Keratinocyte (primary cell): ENCODE results near the gene ADAM30. TPM values are rescaled to one million over a fixed set of nuclear protein-coding genes. Genes with fewer than 3 reads are reported as not detected.
"Not testable (repeated sequence)": the region's sequence is repeated elsewhere in the genome, so short reads cannot be mapped to it uniquely, and the experiment has no call there.

ENCODE experiments used
- DNase-seq: peaks from one replicate; pipeline ENCODE4 v3.0.0-alpha.2; 2011; ENCODE audit warnings: low read depth, missing footprints, low spot score
- FAIRE-seq: peaks from 2 replicates; lab custom pipeline; 2011; peaks lifted over from hg19 to GRCh38; lab: Jason Lieb, UNC
- H2AFZ ChIP-seq: 2 replicates; pipeline ENCODE4 v1.6.0; 2012; ENCODE audit warnings: low read length, control low read depth, inconsistent platforms; ENCODE audit not compliant: control insufficient read depth
- H3K27ac ChIP-seq: 2 replicates; pipeline ENCODE4 v1.5.1; 2011; ENCODE audit warnings: low read length; ENCODE audit not compliant: control insufficient read depth, insufficient read depth
- H3K27me3 ChIP-seq: 3 replicates; pipeline ENCODE4 v1.6.0; 2011; ENCODE audit warnings: low read length; ENCODE audit not compliant: control insufficient read depth, insufficient read depth; ENCODE audit errors: extremely low read depth
- H3K36me3 ChIP-seq, 2 experiments: 2 replicates in 1 of 2; 3 replicates in 1 of 2; pipeline ENCODE4 v1.5.1; 2011; ENCODE audit warnings: low read length in 2 of 2, mild to moderate bottlenecking in 1 of 2; ENCODE audit not compliant: control insufficient read depth in 2 of 2, insufficient read depth in 2 of 2; ENCODE audit errors: extremely low read depth in 1 of 2
- H3K4me1 ChIP-seq: 3 replicates; pipeline ENCODE4 v1.5.1; 2011; ENCODE audit warnings: low read length; ENCODE audit not compliant: control insufficient read depth, insufficient read depth; ENCODE audit errors: extremely low read depth
- H3K4me2 ChIP-seq: 3 replicates; pipeline ENCODE4 v1.6.0; 2011; ENCODE audit warnings: low read depth, low read length; ENCODE audit not compliant: control insufficient read depth, insufficient read depth; ENCODE audit errors: extremely low read depth
- H3K4me3 ChIP-seq, 3 experiments: fragments of 200-600 bp in 1 of 3; sonication (generic) in 1 of 3; 2 replicates in 2 of 3; 3 replicates in 1 of 3; pipeline ENCODE4 v1.5.1; 2011 to 2016; ENCODE audit warnings: low read length in 3 of 3, mild to moderate bottlenecking in 3 of 3, control low read depth in 2 of 3, inconsistent platforms in 1 of 3, low read depth in 1 of 3, mixed read lengths in 1 of 3, mixed run types in 1 of 3, moderate library complexity in 1 of 3; ENCODE audit not compliant: control insufficient read depth in 2 of 3, insufficient read depth in 2 of 3; ENCODE audit errors: extremely low read depth in 1 of 3
- H3K79me2 ChIP-seq: 2 replicates; pipeline ENCODE4 v1.6.0; 2012; ENCODE audit warnings: low read length; ENCODE audit not compliant: control insufficient read depth, insufficient read depth
- H3K9ac ChIP-seq: 3 replicates; pipeline ENCODE4 v1.6.0; 2011; ENCODE audit warnings: low read length; ENCODE audit not compliant: control insufficient read depth, insufficient read depth; ENCODE audit errors: extremely low read depth
- H3K9me1 ChIP-seq: 3 replicates; pipeline ENCODE4 v1.6.0; 2011; ENCODE audit warnings: low read length; ENCODE audit not compliant: control insufficient read depth, insufficient read depth; ENCODE audit errors: extremely low read depth
- H3K9me3 ChIP-seq: 2 replicates; pipeline ENCODE4 v1.5.1; 2012; ENCODE audit warnings: low read depth, low read length; ENCODE audit not compliant: control insufficient read depth
- H4K20me1 ChIP-seq: 3 replicates; pipeline ENCODE4 v1.6.0; 2011; ENCODE audit warnings: low read length; ENCODE audit not compliant: control insufficient read depth, insufficient read depth; ENCODE audit errors: extremely low read depth
- dilution Hi-C: fragments of 300-500 bp; cut with MboI; formaldehyde crosslinking; loops from one replicate; pipeline ENCODE4 v1.7.0; 2020; ENCODE audit warnings: low sequenced_read_pairs; ENCODE audit not compliant: extremely low pct_ligation_motif_present
- polyA plus RNA-seq, 5 experiments: library from polyadenylated mRNA; depleted of rRNA in 3 of 5; stranded (reverse) in 3 of 5; stranded (forward) in 1 of 5; unstranded in 1 of 5; fragments of >200 nt; gene quantifications; 1 replicate in 1 of 5; 2 replicates in 3 of 5; 3 replicates in 1 of 5; pipeline versions ENCODE4 v1.2.1 to v1.2.3, GENCODE V29; 2011 to 2012; ENCODE audit warnings: missing spikeins in 2 of 5, low read depth in 1 of 5, low replicate concordance in 1 of 5
- TF ChIP-seq, protein P1 (sequence below), 3 experiments: IDR thresholded peaks in 1 of 3; conservative IDR thresholded peaks in 1 of 3; optimal IDR thresholded peaks in 1 of 3; 2 replicates in 2 of 3; 3 replicates in 1 of 3; pipeline versions ENCODE3 to v1.5.1; 2011; ENCODE audit warnings: low read length in 3 of 3, mild to moderate bottlenecking in 3 of 3, moderate library complexity in 2 of 3, control low read depth in 1 of 3, inconsistent platforms in 1 of 3; ENCODE audit not compliant: insufficient read depth in 2 of 3; ENCODE audit errors: extremely low read depth in 1 of 3

ADAM30 gene
- polyA plus RNA-seq, 1 donor (not counting 4 experiments of a cell fraction or from before 2014, with no cell fraction given): not detected

DNA sequence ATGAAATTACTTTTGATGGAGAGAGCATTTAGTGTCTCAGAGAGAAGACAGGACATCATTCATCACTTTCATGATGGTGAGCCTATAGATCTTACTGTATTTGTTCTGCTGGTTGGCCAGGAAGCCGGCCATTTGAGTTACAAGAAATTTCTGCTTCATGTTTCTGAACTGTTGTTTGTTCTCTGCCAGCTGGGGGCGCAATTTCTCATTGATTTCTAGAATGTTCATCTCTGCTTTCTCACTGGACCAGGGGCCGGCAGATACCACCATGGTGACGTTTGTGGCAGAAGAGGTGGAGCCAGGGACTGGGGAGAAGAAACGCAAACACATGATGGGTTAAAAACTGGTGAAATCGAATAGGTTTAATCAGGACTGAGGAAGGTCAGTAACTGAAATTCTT, 52.1 kb downstream of the ADAM30 start:
- dilution Hi-C loops, H3K36me3 ChIP-seq, H3K4me3 ChIP-seq, H3K4me1 ChIP-seq, H3K27me3 ChIP-seq, H3K79me2 ChIP-seq, H3K27ac ChIP-seq, H3K4me2 ChIP-seq, H3K9ac ChIP-seq, H4K20me1 ChIP-seq, DNase-seq, H3K9me3 ChIP-seq, H2AFZ ChIP-seq, FAIRE-seq, H3K9me1 ChIP-seq: not testable (repeated sequence)
- TF ChIP-seq, protein P1, sequence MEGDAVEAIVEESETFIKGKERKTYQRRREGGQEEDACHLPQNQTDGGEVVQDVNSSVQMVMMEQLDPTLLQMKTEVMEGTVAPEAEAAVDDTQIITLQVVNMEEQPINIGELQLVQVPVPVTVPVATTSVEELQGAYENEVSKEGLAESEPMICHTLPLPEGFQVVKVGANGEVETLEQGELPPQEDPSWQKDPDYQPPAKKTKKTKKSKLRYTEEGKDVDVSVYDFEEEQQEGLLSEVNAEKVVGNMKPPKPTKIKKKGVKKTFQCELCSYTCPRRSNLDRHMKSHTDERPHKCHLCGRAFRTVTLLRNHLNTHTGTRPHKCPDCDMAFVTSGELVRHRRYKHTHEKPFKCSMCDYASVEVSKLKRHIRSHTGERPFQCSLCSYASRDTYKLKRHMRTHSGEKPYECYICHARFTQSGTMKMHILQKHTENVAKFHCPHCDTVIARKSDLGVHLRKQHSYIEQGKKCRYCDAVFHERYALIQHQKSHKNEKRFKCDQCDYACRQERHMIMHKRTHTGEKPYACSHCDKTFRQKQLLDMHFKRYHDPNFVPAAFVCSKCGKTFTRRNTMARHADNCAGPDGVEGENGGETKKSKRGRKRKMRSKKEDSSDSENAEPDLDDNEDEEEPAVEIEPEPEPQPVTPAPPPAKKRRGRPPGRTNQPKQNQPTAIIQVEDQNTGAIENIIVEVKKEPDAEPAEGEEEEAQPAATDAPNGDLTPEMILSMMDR (optimal IDR thresholded peaks at IDR 0.05 in 1 of 3, IDR thresholded peaks at IDR 0.05 in 1 of 3, conservative IDR thresholded peaks at IDR 0.05 in 1 of 3; ENCODE audit: extremely low read depth in 1 of 3, insufficient read depth in 2 of 3, low read length in 3 of 3): peak in 2 of 3 experiments; percentile 5 to 35

Other genes with a start within 250 kb of the ADAM30 start
- gene ZNF697, start 248.2 kb downstream of the ADAM30 start, polyA plus RNA-seq: 3.3 to 4.7 TPM (median 4.0 TPM) in 3 replicates
- gene PHGDH, start 184.6 kb downstream of the ADAM30 start, polyA plus RNA-seq: 20.8 to 40.3 TPM (median 29.1 TPM) in 3 replicates
- gene HMGCS2, start 127.6 kb downstream of the ADAM30 start, polyA plus RNA-seq: 0.05 TPM in 1 of 3 replicates, not detected in the others
- not detected in 3 replicates for gene REG4, start 85.1 kb downstream of the ADAM30 start, polyA plus RNA-seq
- 22.5 to 36.9 TPM (median 24.3 TPM) in 3 replicates for gene NOTCH2, start 173.1 kb upstream of the ADAM30 start, polyA plus RNA-seq